ENCODE results near the gene ALG3.

DNA sequence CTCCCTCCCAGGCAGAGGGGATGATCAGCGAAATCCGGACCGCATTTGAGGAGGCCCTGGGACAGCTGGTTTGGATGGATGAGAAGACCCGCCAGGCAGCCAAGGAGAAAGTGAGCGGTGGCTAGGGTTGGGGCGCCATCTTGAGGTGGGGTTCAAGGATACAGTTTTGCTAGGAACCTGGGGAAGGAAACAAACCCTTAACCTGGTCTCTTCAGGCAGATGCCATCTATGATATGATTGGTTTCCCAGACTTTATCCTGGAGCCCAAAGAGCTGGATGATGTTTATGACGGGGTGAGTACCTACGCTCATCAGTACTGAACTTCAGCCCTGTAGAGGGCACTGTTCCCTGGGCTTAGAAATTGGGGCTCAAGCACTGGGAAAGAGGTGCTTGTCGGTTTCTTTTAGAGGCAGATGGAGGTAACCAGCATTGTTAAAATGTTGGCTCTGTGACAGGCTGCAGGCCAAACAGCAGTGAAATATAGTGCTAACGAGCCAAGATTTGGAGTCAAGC is 40.7 kb upstream of the ALG3 start:
- peak; percentile 65 for TF ChIP-seq CTCF (conservative IDR thresholded peaks at IDR 0.05; ENCODE audit: low read depth, low read length)
- TF ChIP-seq CEBPB (IDR thresholded peaks at IDR 0.05; ENCODE audit: low read depth, low read length): no peak
- no peak for TF ChIP-seq BHLHE40 (IDR thresholded peaks at IDR 0.05; ENCODE audit: low read depth, low read length)
- TF ChIP-seq POLR2A (IDR thresholded peaks at IDR 0.05; ENCODE audit: low read depth, low read length): no peak
- peak; percentile 82 for TF ChIP-seq RAD21 (IDR thresholded peaks at IDR 0.05; ENCODE audit: low read length)
- TF ChIP-seq MAFK (IDR thresholded peaks at IDR 0.05; ENCODE audit: low read depth, low read length): no peak
- TF ChIP-seq SMC3 (IDR thresholded peaks at IDR 0.05; ENCODE audit: low read depth, low read length): peak; percentile 50
- no peak for TF ChIP-seq ELK1 (IDR thresholded peaks at IDR 0.05; ENCODE audit: borderline replicate concordance, low read depth, low read length)
- no peak for TF ChIP-seq CHD1 (IDR thresholded peaks at IDR 0.05; ENCODE audit: low read depth, low read length)
